HFFc6 (cell line): ENCODE measurements around the gene TENM3. TPM values are rescaled to one million over a fixed set of nuclear protein-coding genes. Genes with fewer than 3 reads are reported as not detected.

Source experiments
- DNase-seq: peaks from one replicate; pipeline ENCODE4 v3.0.0-alpha.2; 2018
- H3K27ac Mint-ChIP-seq: 2 replicates; pipeline ENCODE4 v1.8.0; 2020; ENCODE audit warnings: mild to moderate bottlenecking, mixed read lengths
- H3K27me3 Mint-ChIP-seq: 2 replicates; pipeline ENCODE4 v1.8.0; 2021; ENCODE audit warnings: mild to moderate bottlenecking, moderate library complexity, mixed read lengths; ENCODE audit not compliant: insufficient read depth
- H3K36me3 Mint-ChIP-seq: 2 replicates; pipeline ENCODE4 v1.8.0; 2021; ENCODE audit warnings: low read depth, mixed read lengths
- H3K4me1 Mint-ChIP-seq: 2 replicates; pipeline ENCODE4 v1.8.0; 2020; ENCODE audit warnings: low read depth, mixed read lengths
- H3K4me3 Mint-ChIP-seq: 2 replicates; pipeline ENCODE4 v1.8.0; 2020; ENCODE audit warnings: mild to moderate bottlenecking, moderate library complexity, mixed read lengths
- H3K9me3 Mint-ChIP-seq: 2 replicates; pipeline ENCODE4 v1.8.0; 2020; ENCODE audit warnings: mild to moderate bottlenecking, mixed read lengths
- total RNA-seq, 6 experiments: library from RNA; stranded (reverse); fragmentation: NEBNext Ultra II Directional; extraction: Animal tissue kit (Norgen Biotek cat#: 25700); gene quantifications; 2 replicates in 1 of 6; 3 replicates in 5 of 6; pipeline ENCODE4 v1.2.3, GENCODE V29; 2021
- TF ChIP-seq, protein P1 (sequence below): fragments of 200-600 bp; sonication (generic); IDR thresholded peaks from 2 replicates; pipeline ENCODE4 v1.5.0; 2021; ENCODE audit warnings: antibody characterized with exemption, mild to moderate bottlenecking

TENM3 gene
- total RNA-seq, 6 experiments from 2014 or later, result 31.1 to 52.1 (median 42.0) TPM

DNA sequence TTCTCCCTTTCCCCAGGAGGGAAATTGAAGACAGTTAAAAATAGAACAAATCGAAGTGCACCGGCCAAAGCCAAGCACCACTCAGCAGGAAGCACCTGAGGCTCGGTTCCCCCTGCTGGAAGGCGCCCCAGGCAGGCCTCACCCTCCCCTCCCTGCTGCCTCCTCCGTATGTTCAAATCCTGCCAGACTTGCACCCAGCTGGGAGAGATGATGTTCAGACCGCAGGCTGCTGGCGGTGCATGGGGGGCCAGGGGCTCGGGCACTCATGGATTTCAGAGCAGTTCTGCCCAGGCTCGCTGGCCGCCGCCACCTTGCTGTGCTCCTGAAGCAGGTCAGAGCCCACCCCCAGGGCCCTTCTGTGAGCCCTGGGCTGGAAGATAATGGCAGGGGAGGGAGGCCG is 582.6 kb downstream of the TENM3 start:
- DNase-seq, result no peak
- H3K9me3 Mint-ChIP-seq, result no peaks in the 10 kb centered on the region
- H3K27ac Mint-ChIP-seq, result no peak overlapping the region
- H3K36me3 Mint-ChIP-seq, result no peaks in the 10 kb centered on the region
- no peak overlapping the region for H3K4me3 Mint-ChIP-seq
- H3K27me3 Mint-ChIP-seq, result peaks cover 24% of the 10 kb centered on the region
- TF ChIP-seq, protein P1, sequence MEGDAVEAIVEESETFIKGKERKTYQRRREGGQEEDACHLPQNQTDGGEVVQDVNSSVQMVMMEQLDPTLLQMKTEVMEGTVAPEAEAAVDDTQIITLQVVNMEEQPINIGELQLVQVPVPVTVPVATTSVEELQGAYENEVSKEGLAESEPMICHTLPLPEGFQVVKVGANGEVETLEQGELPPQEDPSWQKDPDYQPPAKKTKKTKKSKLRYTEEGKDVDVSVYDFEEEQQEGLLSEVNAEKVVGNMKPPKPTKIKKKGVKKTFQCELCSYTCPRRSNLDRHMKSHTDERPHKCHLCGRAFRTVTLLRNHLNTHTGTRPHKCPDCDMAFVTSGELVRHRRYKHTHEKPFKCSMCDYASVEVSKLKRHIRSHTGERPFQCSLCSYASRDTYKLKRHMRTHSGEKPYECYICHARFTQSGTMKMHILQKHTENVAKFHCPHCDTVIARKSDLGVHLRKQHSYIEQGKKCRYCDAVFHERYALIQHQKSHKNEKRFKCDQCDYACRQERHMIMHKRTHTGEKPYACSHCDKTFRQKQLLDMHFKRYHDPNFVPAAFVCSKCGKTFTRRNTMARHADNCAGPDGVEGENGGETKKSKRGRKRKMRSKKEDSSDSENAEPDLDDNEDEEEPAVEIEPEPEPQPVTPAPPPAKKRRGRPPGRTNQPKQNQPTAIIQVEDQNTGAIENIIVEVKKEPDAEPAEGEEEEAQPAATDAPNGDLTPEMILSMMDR, result no peak
- no peaks in the 10 kb centered on the region for H3K4me1 Mint-ChIP-seq

DNA sequence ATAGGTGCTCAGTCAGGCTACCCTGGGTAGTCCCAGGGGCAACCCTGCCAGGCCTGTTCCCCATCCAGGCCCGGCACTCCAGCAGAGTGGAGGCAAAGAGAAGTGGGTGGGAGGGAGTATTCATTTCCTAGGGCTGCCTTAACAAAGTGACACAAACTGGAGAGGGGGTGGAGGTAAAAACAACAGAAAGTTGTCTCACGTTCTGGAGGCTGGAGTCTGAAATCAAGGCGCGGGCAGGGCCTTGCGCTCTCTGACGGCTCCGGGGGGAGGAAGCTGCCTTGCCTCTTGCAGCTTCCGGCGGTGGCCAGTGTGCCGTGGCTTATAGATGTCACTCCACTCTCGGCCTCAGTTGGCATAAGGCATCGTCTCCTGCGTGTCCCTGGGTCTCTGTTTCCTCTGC is 583.2 kb downstream of the TENM3 start:
- DNase-seq, result no peak
- Mint-ChIP-seq H3K36me3 (no peaks in the 10 kb centered on the region), H3K4me1 (no peaks in the 10 kb centered on the region), H3K27me3 (peaks cover 28% of the 10 kb centered on the region), H3K9me3 (no peaks in the 10 kb centered on the region), H3K4me3 (no peak overlapping the region), H3K27ac (no peak overlapping the region)
- TF ChIP-seq, protein P1, result no peak

DNA sequence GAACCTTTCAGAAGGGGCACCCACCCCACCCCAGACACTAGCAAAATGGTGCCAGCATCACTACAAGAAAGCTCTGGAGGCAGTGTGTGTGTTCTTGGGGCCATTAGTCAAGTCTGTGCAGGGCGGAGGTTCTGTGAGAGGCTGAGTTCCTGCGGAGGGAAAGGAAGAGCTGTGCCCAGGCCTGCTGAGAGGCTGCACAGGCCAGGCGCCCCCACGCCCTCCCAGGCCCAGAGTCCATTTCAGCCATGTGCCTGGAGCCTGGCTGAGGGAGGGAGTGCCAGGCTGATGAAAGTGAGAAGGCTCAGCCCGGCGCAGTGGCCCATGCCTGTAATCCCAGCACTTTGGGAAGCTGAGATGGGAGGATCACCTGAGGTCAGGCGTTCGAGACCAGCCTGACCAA is 584.0 kb downstream of the TENM3 start:
- no peaks in the 10 kb centered on the region for H3K4me1 Mint-ChIP-seq
- peaks cover 28% of the 10 kb centered on the region for H3K27me3 Mint-ChIP-seq
- no peaks in the 10 kb centered on the region for H3K9me3 Mint-ChIP-seq
- no peak for DNase-seq
- no peak overlapping the region for H3K27ac Mint-ChIP-seq
- no peak overlapping the region for H3K4me3 Mint-ChIP-seq
- no peaks in the 10 kb centered on the region for H3K36me3 Mint-ChIP-seq
- TF ChIP-seq, protein P1, result no peak

DNA sequence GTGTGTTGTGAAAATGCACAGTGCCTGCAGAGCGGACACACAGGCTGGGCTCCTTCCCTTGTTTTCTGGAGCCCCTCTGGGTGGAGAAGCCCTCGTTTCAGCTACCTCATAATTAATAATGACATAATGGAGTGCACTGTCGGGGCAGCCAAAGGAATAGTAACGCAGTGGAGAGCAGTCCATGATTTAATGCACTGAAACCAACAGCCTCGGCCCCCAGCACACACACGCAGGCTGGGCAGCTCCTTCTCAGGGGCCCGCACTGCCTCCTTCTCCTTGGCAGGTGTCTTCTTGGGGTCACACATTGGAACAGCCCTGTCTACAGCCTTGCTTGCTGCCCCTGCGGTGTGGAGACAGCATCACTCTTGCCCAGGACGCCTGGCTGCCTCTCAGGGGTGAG is 584.8 kb downstream of the TENM3 start:
- Mint-ChIP-seq H3K36me3 (no peaks in the 10 kb centered on the region), H3K4me1 (no peaks in the 10 kb centered on the region), H3K27me3 (peaks cover 23% of the 10 kb centered on the region), H3K9me3 (no peaks in the 10 kb centered on the region), H3K4me3 (no peak overlapping the region), H3K27ac (no peak overlapping the region)
- DNase-seq, result no peak
- TF ChIP-seq, protein P1, result no peak

DNA sequence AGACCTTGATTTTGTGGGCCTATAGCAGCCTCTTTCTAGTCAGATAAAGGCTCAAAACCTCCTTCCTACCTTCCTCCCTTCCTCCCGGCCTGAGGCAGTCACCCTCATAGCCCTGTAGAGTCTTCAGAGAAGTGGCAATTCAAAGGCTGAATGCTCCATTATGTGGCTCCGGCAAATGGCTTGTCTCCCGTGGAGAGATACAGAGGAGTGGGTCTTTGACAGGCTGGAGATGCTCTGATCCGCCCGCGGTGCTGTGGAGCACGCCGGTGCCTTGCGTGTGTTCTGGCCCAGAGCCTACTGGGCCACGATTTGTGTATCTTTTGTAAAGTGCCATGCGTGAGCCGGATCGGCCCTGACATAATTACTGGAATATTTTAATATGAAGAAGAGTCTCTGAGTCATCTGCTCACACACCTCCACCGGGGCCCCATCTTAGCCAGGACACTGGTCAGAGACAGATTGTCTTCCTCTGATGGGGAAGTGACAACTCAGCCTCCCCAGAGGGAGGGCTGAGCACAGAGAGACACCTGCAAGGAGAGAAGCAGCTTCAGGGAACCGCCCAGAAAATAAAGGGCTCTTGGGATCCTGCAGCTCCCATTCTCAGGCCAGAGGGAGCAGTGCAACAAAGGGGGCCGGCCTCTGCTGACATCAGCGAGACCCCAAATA is 585.3 kb downstream of the TENM3 start:
- Mint-ChIP-seq H3K4me1 (no peaks in the 10 kb centered on the region), H3K36me3 (no peaks in the 10 kb centered on the region), H3K4me3 (no peak overlapping the region), H3K27me3 (peaks cover 23% of the 10 kb centered on the region), H3K27ac (no peak overlapping the region), H3K9me3 (no peaks in the 10 kb centered on the region)
- TF ChIP-seq, protein P1, result no peak
- DNase-seq, result no peak
